ENCODE results near the gene SPOCK1.

Gene SPOCK1

DNA sequence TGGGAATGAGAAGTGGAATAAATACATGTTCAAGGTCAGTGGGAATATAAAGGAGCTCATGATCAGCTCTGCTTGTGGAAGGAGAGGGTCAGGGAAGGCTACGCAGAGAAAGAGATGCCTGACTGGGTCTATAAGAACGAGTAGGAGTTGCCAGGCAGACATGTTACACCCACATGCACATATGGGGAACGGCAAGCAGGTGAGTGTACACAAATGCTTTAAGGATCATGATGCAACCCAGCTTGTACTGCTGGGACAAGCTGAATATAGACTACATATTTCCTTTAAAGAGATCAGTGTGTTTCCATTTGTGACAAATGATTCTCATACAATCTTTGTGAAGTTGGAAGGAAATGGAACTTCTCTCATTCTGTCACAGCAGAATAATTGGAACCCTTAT is 141.7 kb downstream of the SPOCK1 start:
- DNase-seq = no peak

DNA sequence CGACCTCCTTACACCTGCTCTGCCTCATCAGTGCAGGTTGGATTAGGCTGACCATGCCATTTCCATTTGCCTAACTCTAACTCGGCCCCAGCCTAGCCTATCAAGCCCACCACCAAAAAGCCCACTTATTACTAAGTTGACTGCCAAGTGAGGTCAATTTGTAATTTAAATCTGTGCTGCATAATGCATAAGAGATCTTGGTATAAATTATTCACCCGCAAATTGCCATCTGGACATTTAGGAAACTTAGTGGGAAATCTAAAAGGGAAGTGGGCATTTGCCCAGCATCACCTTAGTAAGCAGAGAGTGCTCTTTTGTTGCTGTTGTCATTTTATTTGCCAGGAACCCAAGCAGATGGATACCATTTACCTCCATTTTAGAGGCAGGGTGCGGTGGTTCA is 143.0 kb downstream of the SPOCK1 start:
- DNase-seq = no peak

DNA sequence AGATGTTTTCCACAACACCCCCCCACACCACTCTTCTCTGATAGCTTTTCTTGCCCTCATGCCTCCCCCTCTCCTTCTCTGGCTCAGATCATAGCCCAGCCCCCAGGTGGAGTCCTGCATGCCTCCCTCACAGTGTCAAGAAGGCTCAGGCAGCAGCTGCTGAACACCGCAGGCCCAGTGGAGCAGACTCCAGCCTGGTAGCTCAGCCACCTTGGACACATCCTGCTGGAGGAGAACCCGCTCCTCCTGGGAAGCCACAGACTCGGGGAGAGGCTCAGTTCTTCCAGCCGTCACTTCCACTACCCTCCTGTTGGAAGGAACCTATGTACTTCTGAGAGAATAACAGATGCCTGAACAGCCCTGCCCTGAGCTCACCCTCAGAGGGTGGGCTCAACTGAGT is 143.4 kb downstream of the SPOCK1 start:
- no peak for DNase-seq

DNA sequence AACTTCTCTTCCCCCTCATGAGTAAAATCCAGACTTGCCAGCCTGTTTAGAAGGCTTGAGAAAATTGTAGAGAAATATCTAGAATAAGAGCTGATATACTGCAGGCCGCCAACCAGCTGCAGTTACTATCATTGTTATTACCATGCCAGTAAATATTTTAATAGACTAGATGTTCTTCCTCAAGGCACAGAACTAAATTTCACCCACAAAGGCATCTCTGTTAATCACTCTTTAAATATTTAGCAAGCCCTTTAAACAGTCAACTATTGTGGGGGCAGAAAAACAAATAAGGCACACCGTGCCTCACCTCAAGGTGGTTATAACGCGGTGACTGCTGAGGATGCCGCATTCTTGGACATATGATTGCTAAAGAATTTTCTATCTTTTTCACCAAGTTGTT is 147.0 kb downstream of the SPOCK1 start:
- no peak for DNase-seq

DNA sequence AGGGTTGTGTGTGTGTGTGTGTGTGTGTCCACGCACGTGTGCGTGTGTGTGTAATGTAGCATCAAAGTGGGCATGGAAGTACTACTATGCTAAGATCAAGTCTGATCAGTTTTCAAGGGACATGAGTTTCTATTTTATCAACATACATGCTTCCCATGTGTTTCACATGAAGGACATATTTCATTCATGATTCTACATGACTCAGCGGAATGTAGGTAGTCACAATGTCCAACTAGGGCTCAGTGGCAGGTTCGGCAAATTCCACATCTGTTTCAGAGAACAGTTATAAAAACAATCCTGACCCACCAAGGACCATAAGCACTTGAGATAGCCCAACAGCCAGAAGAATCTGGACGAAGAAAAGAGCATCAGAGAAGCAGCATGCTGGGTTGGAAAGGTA is 148.3 kb downstream of the SPOCK1 start:
- no peak for DNase-seq

DNA sequence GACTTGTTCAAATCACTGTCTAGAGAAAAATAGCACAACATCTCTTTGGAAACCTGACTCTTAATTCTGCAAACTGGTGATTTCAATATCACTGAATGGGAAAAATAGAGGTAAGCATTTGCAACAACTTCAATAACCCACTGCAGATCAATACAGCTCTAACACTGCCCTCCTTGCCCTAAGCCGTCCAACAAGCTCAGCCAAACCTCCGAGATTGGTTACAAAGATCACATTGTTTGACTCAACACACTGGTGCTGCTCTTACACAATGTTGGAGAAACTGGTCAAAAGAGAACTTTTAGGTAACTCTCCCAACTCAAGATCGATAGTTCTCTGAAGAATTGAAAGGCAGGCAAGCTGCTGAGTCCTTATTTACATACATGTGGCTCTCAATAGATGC is 150.4 kb downstream of the SPOCK1 start:
- no peak for DNase-seq

DNA sequence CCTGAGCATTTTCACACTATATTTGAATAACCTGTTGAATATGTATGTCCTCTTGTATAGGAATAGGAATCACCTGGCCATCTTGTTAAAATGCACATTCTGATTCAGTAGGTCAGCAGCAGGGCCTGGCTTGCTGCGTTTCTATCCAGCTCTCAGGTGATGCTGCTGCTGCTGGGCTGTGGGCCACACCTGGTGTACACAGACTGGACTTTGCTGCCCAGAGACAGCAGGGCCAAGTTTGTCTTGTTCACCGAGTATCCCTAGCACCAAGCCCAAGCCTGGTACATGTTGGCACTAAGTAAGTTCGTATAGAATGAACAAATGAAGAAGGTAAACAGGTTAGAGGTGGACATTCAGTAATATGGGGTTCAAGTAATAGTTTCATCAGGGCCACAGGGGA is 151.3 kb downstream of the SPOCK1 start:
- DNase-seq = no peak

DNA sequence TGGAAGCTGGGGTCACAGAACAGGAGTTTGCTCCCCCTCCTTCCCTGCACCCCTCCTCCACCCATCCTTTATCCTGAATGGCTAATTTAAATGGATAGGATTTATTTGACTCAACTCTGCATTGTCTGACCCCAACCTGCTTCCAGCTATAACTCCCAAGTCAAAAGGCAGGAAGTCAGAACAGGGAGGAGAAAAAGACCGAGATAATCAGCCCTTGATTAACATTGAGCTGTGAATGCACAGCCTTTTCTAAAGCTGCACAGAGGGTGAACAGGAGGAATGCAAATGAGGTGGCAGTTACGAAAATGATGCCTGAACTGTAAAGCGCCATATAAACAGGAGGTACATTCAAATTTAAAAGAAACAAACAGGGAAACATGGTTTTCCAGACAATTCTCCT is 152.8 kb downstream of the SPOCK1 start:
- no peak for DNase-seq

DNA sequence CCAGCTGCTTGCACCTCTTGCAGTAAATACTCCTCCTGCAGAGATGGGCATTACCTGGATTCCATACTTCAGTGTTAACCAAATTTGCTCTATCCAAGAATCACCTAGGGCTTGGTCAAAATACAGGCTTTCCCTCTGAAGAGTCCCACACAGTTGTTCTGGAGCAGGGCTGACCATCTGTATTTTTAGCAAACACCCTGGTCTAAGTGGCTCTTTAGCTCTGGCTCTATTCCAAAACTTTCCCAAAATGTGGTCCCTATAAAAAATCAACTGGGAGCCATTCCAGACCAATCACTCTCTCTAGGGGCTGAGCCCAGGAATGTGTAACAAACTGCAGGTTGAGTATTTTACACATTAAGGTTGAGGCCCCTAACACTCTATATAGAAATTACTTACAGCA is 153.7 kb downstream of the SPOCK1 start:
- DNase-seq = no peak

DNA sequence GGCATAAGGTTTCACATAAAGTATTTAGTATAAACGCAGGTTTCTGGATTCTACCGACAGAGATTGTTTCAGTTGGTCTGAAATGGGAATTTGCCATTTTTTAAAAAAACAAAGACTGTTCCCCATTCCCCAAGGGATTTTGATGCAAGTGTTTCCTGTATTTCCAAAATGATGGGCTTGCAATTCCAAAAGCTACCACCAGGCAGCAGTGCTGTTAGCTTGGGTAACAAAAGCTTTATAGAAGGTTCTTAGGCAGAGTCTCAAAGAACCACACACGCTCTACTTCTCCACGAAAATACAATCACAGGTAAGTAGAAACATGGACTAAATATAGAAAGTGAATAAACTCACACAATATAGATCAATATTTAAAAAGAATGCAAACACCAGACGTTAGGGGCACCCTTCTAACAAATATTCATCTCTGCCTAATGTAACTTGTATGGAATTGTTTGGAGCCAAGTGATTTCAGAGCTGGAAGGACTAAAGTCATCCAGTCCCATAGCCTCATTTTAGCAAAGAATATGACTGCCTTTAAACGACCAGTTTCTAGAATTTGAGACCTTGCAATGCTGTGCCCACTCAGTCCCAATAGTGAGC is 154.3 kb downstream of the SPOCK1 start:
- DNase-seq = no peak

DNA sequence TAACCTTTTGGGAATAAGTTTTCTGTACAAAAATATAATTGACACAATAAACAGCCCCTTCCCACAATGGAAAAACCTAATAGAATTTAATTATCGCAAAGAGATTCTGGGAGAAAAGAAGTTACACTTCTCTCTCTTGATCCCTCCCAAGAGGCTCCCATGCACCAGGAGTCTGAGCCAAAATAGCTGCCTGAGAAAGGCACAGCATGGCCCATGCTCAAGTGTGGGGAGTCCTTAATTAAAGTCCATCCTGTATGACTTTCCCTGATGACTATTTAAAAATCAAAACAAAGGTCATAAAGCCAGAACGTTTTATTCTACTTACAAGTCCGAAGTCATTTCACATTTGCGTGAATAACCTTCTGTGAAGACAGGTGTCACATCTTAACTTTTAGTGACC is 155.1 kb downstream of the SPOCK1 start:
- no peak for DNase-seq

DNA sequence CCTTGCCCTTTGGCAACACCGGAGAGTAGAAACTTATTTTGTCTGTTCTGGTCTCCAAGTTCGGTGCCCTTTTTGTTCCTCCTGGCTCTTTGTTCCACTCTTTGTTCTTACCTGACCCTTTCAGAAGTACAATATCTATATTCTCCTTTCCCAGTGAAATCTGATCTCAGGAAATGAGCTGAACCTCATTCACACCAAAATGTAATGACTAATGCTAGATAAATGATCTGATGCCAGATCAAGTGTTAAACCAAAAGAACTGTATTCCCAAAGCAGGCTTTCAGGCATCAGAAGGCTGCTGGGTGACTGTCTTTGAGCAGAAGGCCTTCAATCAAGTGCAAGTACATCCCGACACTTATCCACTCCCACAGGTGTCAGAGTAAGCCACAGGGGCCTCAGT is 156.4 kb downstream of the SPOCK1 start:
- no peak for DNase-seq

DNA sequence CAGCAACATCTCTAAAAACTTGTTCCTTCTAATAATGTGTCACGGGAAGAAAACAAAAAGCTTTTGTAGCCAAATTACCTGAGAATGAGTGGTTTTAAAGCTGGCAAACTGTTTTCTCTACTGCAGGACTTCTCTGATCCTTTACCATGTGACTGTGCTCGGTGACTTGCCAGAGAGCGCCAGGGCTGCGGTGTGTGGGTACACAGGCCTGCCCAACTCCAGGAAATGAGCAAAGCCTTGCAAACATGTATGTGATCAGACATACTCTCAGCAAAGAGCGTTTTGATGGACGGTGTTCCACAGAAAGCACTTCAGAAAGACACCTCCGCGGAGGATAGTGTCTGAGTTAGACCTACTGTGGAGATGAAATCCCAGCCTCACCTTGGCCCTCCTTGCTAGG is 157.3 kb downstream of the SPOCK1 start:
- no peak for DNase-seq

DNA sequence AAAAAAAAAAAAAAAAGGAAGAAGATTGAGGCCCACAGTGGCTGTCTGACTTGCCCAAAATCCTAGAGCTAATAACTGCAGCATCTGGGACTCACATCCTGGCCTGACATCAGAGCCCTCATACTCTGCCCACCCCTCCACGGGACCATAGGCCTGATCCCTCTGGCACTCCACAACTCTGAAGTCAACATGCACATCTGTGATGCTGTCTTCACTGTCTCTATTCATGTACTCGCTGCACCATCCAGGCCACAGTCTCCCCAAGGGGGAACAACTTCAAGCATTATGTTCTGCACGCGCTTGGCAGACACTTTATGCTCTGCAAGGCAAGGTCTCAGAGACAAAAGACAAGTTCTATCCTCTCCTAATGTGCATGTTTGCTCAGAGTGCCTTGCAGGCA is 158.2 kb downstream of the SPOCK1 start:
- no peak for DNase-seq

DNA sequence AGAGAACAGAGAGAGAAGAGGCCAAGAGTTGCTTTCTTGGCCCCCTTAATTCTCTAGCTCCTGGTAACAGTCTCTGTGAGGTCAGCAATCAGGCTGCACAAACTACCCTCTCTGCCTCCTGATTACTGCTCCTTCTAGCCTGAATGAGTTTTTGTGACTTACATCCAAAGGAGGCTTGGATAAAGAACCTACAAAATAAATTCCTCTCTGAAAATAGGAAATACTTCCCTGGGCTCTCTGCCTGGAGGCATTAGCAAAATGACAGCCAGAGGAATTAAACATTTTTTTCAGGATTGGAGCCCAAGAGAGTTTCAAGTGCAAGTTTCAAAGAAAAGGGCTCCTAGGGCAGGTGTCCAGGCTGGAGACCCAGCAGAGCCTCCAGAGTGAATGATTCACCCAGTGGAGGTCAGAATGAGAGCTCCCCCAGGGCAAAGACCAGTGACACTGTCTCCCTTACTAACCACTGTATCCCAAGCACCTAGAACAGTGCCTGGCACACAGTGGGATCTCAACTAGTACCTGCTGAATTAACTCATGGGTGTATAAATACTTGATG is 162.5 kb downstream of the SPOCK1 start:
- DNase-seq = no peak

DNA sequence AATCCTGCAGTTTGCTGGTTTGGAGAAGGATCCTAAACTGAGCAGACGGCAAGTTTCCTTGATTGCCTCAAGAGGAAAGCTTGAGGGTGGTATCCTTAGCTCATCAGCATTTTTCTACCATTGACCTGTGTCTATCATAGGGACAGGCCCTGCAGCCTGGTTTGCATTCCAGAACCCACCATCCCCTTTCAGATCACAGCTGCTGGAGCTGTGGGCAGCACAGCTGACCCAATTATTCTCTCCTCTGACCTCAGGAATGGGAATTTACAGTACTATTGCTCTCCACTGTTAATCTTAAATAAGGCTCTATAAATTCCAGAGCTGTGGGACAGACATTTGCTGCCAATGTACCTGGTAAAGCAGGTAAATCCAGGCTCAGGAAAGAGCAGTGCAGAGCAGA is 163.0 kb downstream of the SPOCK1 start:
- no peak for DNase-seq

DNA sequence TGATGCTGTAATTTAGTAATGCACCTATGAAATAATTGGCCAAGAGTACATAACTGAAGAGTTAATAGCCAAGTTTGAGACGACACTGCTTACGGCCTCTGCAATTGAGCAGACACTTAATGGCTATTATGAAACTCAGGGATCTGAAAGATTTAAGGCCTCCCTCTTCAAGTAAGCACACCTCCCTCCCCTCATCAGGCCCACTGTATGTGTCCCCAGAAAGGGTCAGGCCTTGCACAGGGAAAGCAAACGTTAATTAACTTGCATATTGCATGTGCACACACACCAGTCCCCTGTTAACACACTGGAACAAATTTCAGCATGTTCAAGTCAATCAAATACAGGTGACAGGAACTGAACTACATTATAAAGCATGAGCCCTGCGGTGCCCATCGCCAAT is 163.6 kb downstream of the SPOCK1 start:
- DNase-seq = no peak

DNA sequence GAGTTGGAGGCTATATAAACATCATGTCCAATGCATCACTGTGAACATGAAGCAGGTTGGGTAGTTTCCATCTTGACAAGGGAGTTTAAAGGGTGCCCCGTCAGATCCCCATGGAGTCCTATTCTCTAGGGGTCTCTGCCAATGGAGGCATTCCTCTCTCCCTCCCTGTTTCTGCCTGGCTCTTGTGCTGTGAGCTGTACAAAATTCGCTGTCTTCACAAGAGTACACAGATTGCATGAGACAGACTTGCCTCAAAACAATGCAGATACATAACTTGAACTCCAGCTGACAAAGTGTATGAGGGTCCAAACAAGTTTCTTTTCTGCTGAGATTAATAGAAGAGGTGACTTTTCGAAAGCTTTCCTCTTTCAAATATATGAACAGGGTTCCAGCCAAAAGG is 165.2 kb downstream of the SPOCK1 start:
- no peak for DNase-seq

DNA sequence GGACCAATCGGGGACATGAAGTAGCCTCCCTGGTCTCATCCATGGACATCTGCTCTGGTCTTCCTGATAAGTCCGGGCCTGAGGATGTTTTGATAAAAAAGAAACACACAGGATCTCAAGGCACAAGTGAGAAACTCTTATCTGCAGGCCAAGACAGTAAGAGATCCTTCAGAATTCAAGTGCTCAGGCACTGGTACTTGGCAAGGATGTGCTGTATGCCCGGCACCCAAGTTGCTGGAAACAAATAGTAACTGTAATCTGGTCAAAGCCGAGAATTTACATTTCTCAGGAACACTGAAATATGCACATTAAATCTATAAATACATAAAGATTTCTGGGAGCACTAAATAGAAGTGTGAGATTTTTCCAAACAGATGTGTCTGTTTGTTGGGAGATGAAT is 165.7 kb downstream of the SPOCK1 start:
- DNase-seq = no peak

DNA sequence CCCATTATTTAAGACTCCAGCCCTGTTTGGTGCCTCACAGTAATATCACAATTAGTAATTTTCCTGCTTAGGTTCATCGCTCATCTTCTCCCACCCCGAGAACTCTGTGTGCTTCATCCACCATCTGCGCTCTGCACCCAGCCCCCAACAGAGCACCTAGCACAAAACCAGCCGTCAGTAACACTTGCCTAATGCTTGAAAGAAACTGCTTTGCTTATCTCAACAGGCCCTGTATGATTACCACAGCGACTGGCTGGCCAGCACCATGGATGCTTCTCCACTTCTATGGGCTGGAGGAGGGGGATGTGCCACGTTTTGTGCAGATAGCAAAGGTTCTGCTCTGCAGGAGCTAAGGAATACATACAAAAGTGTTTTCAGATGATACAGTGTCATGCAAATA is 166.8 kb downstream of the SPOCK1 start:
- DNase-seq = no peak

DNA sequence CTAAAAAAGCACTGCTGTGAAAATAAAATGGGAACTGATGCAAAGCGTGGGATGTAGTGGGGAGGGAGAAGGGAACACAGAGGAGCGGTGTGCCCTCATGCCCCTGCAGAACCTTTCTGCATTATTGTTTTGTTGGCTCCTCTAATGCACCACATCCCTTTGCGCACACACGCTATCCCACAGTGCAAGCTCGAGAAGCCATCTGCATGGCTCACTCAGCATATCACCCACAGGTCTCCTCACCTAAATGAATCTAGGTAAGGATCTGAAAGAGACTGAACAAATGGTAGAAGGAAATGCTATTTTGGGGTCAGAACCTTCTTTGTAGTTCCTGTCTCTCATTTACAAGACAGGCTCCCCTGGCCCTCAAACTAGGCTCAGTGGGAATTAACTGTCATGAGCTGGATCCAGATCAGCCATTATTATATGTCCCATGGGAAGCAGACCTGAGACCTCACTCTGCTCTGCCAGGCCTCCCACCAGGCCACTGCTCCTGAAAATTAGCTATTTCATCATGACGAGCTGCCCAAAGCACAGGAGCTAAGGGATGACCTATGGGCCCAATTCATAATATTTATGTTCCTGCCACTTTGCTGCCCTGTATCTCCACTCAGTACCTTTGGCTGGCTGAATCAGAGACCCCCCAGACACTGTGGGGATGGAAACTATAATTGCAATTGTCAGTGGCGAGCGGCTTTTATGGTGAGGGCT is 169.4 kb downstream of the SPOCK1 start:
- no peak for DNase-seq

DNA sequence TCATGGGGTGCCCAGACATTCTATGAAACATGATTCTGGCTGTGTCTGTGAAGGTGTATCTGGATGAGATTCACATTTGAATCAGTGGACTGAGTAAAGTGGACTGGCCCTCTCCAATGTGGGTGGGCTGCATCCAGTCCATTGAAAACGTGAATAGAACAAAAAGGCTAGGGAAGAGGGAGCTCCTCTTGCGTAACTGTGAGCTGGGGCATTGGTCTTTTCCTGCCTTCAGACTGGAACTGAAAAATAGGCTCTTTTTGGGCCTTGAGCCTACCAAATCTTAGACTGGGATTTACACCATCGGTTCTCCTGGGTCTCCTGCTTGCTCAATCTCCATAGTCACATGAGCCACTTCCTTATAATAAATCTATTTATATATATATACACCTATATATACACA is 170.1 kb downstream of the SPOCK1 start:
- DNase-seq = no peak

DNA sequence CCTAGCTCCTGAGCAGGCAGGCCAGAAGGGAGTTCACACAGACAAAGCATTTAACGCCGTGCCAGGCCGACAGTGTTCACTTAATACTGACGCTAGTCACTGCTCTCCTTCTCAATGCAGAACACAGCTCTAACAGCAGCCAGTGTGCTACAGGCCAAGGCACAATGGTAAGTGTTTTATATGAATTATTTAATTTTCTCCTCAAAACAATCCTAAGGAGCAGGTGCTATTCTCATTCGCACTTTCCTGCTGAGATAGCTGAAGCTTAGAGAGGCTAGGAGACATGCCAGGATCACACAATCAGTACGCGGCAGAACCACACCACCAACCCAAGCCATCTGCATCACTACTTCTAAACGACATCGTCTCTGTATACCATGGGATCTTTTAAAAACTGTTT is 170.7 kb downstream of the SPOCK1 start:
- DNase-seq = no peak

DNA sequence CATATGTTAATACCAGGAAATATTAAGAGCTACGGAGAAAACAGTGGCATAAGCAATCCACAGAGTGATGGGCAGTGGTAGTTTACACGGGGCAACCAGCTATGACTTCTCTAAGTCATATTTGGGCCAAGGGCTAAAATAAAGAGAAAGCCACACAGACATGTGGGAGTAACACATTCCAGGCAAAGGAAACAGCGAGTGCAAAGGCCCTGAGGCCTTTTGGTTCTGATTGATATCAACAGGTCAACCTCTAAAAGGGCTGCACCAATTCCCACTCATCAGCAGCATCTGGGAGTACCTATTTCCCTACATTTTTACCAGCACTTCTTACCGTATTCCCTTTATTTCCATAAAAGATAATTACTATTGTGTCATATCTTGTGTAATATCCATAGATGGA is 173.4 kb downstream of the SPOCK1 start:
- DNase-seq = no peak

All from CD4-positive, alpha-beta T cell treated with Interferon gamma for 1 hour (primary cell).